Upper lobe of left lung (tissue), 4 donors: ENCODE data around the gene OR51E1.

Experiments
- EP300 ChIP-seq, 4 donors: sonication (generic); formaldehyde crosslinking; IDR thresholded peaks; one replicate each; pipeline ENCODE4 v1.5.1; 2017; ENCODE audit warnings: antibody characterized with exemption in 4 of 4, control low read depth in 2 of 4
- POLR2A ChIP-seq, 4 donors: fragments of 450-650 bp; IDR thresholded peaks; one replicate each; pipeline ENCODE4 v1.5.1; 2016 to 2017; ENCODE audit warnings: antibody characterized with exemption in 4 of 4, mild to moderate bottlenecking in 2 of 4
- TF ChIP-seq, protein P1 (sequence below), 6 experiments: fragments of 450-650 bp in 4 of 6; fragments of 200-600 bp in 2 of 6; sonication (generic) in 2 of 6; IDR thresholded peaks; one replicate each; pipeline ENCODE4 v1.5.1; 2016 to 2019; ENCODE audit warnings: antibody characterized with exemption in 6 of 6

DNA sequence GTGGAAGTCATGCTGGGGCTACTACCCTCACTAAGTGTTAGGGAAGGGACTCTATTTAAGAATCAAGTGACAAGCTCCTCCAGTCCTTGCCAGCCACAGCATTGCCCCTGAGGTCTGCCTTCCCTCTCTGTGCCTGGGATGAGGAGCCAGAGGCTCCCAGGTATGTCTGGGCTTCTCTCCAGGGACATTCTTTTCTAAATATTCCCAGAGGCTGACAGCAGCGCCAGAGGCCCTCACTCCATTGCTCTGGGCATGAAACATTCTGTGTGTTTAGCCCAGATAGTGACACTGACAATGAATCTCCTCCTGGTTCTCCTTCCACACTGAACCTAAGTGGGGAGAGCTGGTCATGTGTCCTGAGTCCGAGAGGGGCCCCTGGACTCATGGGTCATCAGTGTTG lies 2.2 kb downstream of the OR51E1 start:
- TF ChIP-seq, protein P1, sequence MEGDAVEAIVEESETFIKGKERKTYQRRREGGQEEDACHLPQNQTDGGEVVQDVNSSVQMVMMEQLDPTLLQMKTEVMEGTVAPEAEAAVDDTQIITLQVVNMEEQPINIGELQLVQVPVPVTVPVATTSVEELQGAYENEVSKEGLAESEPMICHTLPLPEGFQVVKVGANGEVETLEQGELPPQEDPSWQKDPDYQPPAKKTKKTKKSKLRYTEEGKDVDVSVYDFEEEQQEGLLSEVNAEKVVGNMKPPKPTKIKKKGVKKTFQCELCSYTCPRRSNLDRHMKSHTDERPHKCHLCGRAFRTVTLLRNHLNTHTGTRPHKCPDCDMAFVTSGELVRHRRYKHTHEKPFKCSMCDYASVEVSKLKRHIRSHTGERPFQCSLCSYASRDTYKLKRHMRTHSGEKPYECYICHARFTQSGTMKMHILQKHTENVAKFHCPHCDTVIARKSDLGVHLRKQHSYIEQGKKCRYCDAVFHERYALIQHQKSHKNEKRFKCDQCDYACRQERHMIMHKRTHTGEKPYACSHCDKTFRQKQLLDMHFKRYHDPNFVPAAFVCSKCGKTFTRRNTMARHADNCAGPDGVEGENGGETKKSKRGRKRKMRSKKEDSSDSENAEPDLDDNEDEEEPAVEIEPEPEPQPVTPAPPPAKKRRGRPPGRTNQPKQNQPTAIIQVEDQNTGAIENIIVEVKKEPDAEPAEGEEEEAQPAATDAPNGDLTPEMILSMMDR (IDR thresholded peaks at IDR 0.05), result no peak
- TF ChIP-seq POLR2A (IDR thresholded peaks at IDR 0.05) (no peak), EP300 (IDR thresholded peaks at IDR 0.05) (no peak)
